Measurements from ENCODE around the gene NOS1AP.

DNA sequence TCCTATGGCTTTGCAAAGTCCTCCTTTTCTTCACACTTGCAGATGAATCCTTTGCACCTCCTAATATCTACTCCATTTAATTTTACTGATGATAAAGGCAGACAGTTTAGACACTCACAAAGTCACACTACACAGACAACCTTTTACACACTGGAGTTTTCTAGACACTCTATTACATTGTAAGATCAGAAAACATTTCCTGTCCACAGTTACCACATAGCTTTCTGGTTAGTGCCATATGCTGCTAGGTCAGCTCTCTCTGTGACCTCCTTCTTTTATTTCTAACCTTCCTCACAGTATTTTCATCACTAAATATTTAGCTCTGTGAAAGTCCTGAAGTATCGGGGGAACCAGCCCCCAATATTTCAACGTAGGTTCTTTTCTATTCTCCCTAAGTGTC is 337.3 kb downstream of the NOS1AP start:
- TF ChIP-seq, protein P1, sequence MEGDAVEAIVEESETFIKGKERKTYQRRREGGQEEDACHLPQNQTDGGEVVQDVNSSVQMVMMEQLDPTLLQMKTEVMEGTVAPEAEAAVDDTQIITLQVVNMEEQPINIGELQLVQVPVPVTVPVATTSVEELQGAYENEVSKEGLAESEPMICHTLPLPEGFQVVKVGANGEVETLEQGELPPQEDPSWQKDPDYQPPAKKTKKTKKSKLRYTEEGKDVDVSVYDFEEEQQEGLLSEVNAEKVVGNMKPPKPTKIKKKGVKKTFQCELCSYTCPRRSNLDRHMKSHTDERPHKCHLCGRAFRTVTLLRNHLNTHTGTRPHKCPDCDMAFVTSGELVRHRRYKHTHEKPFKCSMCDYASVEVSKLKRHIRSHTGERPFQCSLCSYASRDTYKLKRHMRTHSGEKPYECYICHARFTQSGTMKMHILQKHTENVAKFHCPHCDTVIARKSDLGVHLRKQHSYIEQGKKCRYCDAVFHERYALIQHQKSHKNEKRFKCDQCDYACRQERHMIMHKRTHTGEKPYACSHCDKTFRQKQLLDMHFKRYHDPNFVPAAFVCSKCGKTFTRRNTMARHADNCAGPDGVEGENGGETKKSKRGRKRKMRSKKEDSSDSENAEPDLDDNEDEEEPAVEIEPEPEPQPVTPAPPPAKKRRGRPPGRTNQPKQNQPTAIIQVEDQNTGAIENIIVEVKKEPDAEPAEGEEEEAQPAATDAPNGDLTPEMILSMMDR (IDR thresholded peaks at IDR 0.05): no peak
- no peak for TF ChIP-seq POLR2A (IDR thresholded peaks at IDR 0.05)

All from lower leg skin (tissue), 3 donors.